ENCODE data around the gene SPOCK1. TPM values are rescaled to one million over a fixed set of nuclear protein-coding genes. Genes with fewer than 3 reads are reported as not detected.

The SPOCK1 gene
- total and polyA plus RNA-seq, 10 donors: 0.50 to 17.0 (median 6.6) TPM

GRCh38 chr5:136994154-136994553 is 505.0 kb downstream of the SPOCK1 start:
- Histone ChIP-seq H3K4me1 (no peaks in the 10 kb centered on the region), H3K9me3 (no peaks in the 10 kb centered on the region), H3K4me3 (no peak overlapping the region), H3K36me3 (no peaks in the 10 kb centered on the region), H3K27me3 (replicated peaks in 1 of 7) (no peaks in the 10 kb centered on the region), H3K27ac (no peak overlapping the region)
- TF ChIP-seq POLR2AphosphoS5 (IDR thresholded peaks at IDR 0.05): no peak
- TF ChIP-seq POLR2A (IDR thresholded peaks at IDR 0.05): no peak
- TF ChIP-seq CTCF (IDR thresholded peaks at IDR 0.05 in 8 of 11, conservative IDR thresholded peaks at IDR 0.05 in 3 of 11): no peak
- DNase-seq: no peak
- 77 to 90% (median 85%) methylated on average over 5 of the region's 5 CpGs for WGBS, 5 donors
- intact Hi-C loops (cut with DNase I; ENCODE audit: low total_unique reads): no loop called here

- no peaks in the 10 kb centered on the region for H3K36me3 ChIP-seq
- H3K4me1 ChIP-seq: no peaks in the 10 kb centered on the region
- intact Hi-C loops (cut with DNase I; ENCODE audit: low total_unique reads): no loop called here
- TF ChIP-seq POLR2A (IDR thresholded peaks at IDR 0.05): no peak
- TF ChIP-seq POLR2AphosphoS5 (IDR thresholded peaks at IDR 0.05): no peak
- no peak for TF ChIP-seq CTCF (IDR thresholded peaks at IDR 0.05 in 8 of 11, conservative IDR thresholded peaks at IDR 0.05 in 3 of 11)
- no peak for DNase-seq
- WGBS, 5 donors: 83 to 95% (median 86%) methylated on average over 2 to 3 of the region's 3 CpGs
- no peaks in the 10 kb centered on the region for H3K9me3 ChIP-seq
- no peaks in the 10 kb centered on the region for H3K27me3 ChIP-seq (replicated peaks in 1 of 7)
- H3K27ac ChIP-seq: no peak overlapping the region
- no peak overlapping the region for H3K4me3 ChIP-seq
Observed at GRCh38 chr5:136992796-136993489, 506.2 kb downstream of the SPOCK1 start.

GRCh38 chr5:136985785-136986475 is 513.2 kb downstream of the SPOCK1 start:
- Histone ChIP-seq H3K4me3 (no peak overlapping the region), H3K9me3 (no peaks in the 10 kb centered on the region), H3K27ac (no peak overlapping the region), H3K36me3 (no peaks in the 10 kb centered on the region), H3K4me1 (no peaks in the 10 kb centered on the region), H3K27me3 (replicated peaks in 1 of 7) (no peaks in the 10 kb centered on the region)
- 84 to 95% (median 91%) methylated on average over 2 of the region's 2 CpGs for WGBS, 5 donors
- no peak for DNase-seq
- intact Hi-C loops (cut with DNase I; ENCODE audit: low total_unique reads): no loop called here
- TF ChIP-seq CTCF (IDR thresholded peaks at IDR 0.05 in 8 of 11, conservative IDR thresholded peaks at IDR 0.05 in 3 of 11) (no peak), POLR2A (IDR thresholded peaks at IDR 0.05) (no peak), POLR2AphosphoS5 (IDR thresholded peaks at IDR 0.05) (no peak)

GRCh38 chr5:136984772-136985446 is 514.2 kb downstream of the SPOCK1 start:
- H3K4me1 ChIP-seq: no peaks in the 10 kb centered on the region
- H3K27me3 ChIP-seq (replicated peaks in 1 of 7): no peaks in the 10 kb centered on the region
- H3K4me3 ChIP-seq: no peak overlapping the region
- TF ChIP-seq POLR2A (IDR thresholded peaks at IDR 0.05) (no peak), POLR2AphosphoS5 (IDR thresholded peaks at IDR 0.05) (no peak), CTCF (IDR thresholded peaks at IDR 0.05 in 8 of 11, conservative IDR thresholded peaks at IDR 0.05 in 3 of 11) (no peak)
- no peaks in the 10 kb centered on the region for H3K9me3 ChIP-seq
- H3K27ac ChIP-seq: no peak overlapping the region
- no peak for DNase-seq
- intact Hi-C loops (cut with DNase I; ENCODE audit: low total_unique reads): no loop called here
- WGBS, 5 donors: 73 to 88% (median 78%) methylated on average over 4 of the region's 4 CpGs
- no peaks in the 10 kb centered on the region for H3K36me3 ChIP-seq
